GM21576 (cell line): ENCODE results near the gene AFTPH.

Experiments used
- ATAC-seq: cut with Tn5 transposase; IDR thresholded peaks from one replicate; pipeline ENCODE4 v1.9.1; 2021; ENCODE audit warnings: mild to moderate bottlenecking, moderate library complexity; ENCODE audit not compliant: unreplicated experiment

Gene AFTPH

GRCh38 chr2:64537991-64538390, 13.9 kb downstream of the AFTPH start:
- ATAC-seq = no peak

- no peak for ATAC-seq
These were observed 14.8 kb downstream of the AFTPH start for GRCh38 chr2:64538764-64539433.

GRCh38 chr2:64540615-64541014, 16.5 kb downstream of the AFTPH start:
- ATAC-seq = no peak

DNA sequence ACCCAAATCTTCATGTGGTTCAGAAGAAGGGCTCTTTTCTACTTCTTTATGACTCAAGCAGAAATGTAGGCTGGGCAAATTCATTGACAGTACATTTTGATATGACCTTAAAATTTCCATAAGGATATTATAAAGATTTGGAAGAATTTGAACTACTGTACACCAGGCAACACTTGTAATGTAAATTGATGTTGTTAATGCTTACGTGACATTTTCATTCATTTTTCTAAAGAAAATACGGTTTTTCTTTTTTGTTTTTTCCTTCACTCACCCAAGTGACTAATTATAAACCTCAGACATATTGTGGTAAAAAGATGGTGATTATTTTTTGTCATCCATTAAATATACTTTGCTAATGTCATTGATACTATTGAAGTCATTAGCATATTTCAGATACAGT, 17.4 kb downstream of the AFTPH start:
- ATAC-seq = no peak

GRCh38 chr2:64542071-64543007, 18.2 kb downstream of the AFTPH start:
- no peak for ATAC-seq

- no peak for ATAC-seq
These were observed 19.0 kb downstream of the AFTPH start for GRCh38 chr2:64543008-64543697.

DNA sequence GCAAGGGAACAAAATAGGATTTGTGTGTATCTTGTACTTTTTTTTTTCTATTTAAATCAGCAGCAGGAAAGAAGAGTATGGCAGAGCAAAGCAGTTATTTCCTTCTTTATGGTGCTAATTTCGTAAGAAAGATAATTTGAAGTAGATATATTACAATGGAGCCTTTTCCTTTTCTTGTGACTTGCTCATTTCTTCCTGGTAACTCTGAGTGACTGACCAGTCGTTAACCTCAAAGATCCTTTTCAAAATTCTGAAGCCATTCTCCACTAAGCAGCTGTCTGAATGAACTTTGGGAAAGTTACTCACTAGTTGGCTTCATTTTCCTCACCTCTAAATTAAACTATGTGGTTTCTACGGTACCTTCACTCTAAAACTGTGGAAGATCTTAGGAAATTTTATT, 24.6 kb downstream of the AFTPH start:
- no peak for ATAC-seq

- no peak for ATAC-seq
These were observed 25.9 kb downstream of the AFTPH start for GRCh38 chr2:64550042-64550441.

DNA sequence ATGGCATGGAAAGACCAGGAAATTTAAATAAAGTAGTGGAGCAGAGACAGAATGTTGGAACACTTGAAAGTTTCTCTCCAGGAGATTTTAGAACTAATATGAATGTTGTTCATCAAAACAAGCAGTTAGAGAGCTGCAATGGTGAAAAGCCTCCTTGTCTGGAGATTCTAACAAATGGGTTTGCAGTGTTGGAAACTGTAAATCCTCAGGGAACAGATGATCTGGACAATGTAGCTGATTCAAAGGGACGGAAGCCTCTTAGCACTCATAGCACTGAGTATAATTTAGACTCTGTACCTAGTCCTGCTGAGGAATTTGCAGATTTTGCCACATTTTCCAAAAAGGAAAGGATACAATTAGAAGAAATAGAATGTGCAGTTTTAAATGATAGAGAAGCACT, 27.7 kb downstream of the AFTPH start:
- ATAC-seq = no peak

GRCh38 chr2:64554117-64554516, 30.0 kb downstream of the AFTPH start:
- ATAC-seq = no peak

DNA sequence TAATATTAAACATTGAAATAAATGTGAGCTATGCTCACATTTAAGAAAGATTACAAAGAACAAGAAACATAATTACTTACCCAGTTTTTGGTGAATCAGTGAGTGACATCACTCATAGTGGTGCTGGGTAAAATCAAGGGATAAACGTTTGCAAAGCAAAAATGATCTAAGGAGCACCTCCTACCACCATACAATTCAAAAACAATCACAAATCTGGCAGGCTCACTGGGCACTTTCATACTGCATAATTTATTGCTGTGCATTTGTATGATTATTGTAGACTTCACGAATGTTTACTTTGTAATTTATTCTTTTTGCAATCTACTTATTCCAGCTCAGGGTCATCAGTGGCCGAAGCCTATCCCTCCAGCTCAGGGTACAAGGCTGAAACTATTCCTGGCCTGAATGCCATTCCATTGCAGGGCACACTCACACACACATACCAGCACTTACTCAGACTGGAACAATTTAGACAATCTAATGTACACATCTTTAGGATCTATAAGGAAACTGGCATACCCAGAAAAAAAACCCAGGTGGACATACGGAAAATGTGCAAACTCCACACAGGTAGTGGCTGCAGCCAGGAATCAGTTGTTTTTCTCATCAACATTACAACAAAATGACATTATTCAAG, 34.4 kb downstream of the AFTPH start:
- no peak for ATAC-seq

GRCh38 chr2:64562148-64562784, 38.1 kb downstream of the AFTPH start:
- no peak for ATAC-seq

GRCh38 chr2:64563436-64563938, 39.4 kb downstream of the AFTPH start:
- ATAC-seq = no peak

DNA sequence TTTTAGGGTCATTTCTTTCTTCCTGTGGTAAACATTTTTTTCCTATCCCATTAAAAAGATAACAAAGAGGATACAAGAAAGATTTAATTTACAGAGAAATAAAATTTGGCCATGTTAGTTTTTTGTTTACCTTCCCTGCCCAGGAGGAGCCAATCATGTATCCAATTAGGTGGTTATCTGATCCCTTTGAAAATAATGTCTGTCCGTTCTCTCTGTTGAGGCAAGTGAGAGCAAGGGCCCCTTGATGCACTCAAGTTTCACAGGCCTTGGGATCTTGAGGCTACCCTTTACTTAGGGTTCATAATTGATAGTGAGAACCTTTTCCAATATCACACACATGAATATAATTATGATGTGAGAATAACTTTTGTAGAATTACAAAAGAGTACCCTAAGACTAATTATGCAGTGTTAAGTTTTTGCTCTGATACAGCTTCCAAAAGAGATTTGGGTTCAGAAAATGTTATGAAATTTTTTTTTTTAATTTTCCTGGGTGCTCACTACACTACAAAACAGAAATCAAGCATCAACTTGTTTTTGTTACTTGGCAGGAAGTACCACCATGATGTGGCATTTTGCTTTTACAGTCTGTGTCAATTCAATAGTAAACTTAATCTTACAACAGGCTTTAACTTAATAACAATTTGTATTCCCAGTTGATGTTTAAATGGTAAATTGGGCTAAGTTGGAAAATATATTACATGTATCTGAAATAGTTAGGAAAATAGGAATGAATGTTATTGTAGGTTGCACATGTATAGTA, 42.0 kb downstream of the AFTPH start:
- ATAC-seq = no peak

DNA sequence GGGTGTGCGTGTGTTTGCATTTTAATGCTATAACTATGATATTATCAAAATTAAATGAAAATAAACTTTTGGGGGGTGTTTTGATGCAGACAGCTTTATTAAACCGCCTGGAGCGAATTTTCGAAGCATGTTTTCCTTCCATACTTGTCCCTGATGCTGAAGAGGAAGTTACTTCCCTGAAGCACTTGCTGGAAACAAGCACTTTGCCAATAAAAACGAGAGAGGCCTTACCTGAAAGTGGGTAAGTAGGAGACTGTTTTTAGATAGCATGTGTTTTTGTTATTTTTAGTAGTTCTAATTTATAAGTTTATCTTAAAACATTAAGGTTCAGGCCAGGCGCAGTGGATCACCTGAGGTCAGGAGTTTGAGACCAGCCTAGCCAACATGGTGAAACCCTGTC, 43.3 kb downstream of the AFTPH start:
- ATAC-seq = no peak

GRCh38 chr2:64568836-64569235, 44.7 kb downstream of the AFTPH start:
- no peak for ATAC-seq

GRCh38 chr2:64574871-64575270, 50.7 kb downstream of the AFTPH start:
- no peak for ATAC-seq

DNA sequence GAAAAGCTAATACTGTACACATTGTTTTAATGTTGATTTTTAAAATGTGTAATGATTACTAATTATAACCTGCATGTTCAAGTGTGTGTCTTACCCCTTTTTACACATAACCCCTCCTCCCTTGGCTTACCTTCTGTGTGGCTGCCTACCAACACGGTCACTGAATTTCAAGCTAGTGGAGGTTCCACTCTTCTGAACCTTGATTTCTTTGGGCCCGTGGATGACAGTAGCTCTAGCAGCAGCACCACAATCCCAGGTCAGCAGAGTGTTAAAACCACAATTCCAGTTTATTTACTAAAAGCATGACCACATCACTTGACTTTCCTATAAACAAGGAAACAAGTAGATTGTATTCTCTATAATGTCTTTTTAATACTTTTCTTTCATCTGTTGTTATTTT, 56.9 kb downstream of the AFTPH start:
- no peak for ATAC-seq

DNA sequence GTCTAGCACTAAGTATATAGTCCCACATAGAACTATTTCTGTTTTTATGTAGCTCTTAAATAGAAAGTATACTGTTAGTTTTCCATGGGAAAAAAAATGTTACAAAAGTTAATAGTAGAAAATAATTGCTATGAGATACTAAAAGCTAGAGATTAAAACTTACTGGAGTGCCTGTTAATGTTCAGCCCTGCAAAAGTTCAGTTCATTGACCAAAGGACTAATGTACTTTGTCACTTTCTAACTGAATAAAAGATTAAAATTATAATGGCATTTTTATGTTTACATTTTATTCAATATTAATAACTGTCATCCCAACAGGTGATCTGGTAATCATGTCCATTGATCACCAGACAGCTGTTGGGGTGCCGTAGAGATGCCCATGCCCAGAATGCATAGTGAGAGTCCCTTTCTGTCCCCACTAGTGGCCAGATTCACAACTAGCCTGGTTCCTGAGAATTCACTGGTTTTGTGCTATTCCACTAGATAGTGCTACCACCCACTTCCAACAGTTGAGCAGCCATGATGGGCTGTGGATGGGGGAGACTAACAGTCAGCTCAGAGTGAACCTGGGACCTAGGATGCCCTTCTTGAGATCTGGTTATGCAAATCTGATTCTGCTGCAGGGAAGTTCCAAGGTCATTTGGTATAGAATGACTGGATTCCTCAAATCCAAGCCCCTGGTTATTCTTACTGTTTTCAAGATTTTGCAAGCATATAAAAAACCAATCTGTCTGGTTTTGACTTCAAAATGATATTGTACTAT, 57.8 kb downstream of the AFTPH start:
- no peak for ATAC-seq
